GM19324 (cell line): ENCODE results near the gene ANKRD26.
"Not testable (repeated sequence)": the region's sequence is repeated elsewhere in the genome, so short reads cannot be mapped to it uniquely, and the experiment has no call there.

Experiments
- ATAC-seq: cut with Tn5 transposase; IDR thresholded peaks from one replicate; pipeline ENCODE4 v1.9.1; 2021; ENCODE audit warnings: mild to moderate bottlenecking, moderate library complexity; ENCODE audit not compliant: unreplicated experiment, low FRiP score

Gene ANKRD26

DNA sequence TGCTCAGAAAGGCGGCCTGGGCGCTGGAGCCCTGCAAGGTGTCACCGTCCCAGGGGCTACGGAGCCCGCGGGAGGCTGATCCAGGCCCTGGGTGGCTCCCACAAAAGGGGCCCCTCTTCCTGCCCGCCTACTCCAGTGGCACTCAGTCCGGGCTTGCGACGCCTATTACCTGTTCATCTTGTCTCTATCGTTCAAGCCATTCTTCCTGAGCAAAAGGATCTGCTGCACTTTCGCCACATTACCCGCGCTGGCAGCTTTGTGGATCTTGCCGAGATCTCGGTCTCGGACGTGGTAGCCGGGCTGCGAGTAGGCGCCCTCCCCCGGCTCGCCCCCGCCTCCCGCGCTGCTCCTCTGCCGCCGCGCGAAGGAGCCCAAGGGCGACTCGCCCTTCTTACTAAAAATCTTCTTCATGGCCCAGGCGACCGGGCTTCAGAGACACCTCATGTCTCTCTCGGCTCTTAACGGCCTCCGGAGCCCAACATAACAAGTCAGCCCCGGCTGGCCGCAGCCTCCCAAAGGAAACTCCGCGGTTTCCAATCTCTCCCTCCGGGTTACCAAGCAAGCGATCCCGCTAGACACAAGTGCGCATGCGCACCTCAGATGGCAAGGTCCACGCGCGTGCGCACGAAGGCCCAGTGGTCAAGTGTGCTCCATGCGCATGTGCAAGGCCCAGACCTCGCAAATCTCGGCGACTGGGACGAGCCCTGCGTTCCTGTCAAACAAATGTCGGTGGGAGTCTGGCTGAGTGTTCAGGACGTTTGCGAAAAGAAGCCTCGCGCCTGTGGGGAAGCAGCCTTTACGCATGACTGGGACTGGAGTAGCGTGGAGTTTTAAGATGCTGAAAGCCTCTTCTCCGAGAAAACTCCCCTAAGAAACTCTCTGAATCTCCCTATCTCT, at the start of gene ANKRD26:
TSS of gene ANKRD26 (minus strand) at position 579 of the 897 bp plus-strand sequence. CDS start at position 411, 168 bp downstream.
- peak; percentile 89 for ATAC-seq

DNA sequence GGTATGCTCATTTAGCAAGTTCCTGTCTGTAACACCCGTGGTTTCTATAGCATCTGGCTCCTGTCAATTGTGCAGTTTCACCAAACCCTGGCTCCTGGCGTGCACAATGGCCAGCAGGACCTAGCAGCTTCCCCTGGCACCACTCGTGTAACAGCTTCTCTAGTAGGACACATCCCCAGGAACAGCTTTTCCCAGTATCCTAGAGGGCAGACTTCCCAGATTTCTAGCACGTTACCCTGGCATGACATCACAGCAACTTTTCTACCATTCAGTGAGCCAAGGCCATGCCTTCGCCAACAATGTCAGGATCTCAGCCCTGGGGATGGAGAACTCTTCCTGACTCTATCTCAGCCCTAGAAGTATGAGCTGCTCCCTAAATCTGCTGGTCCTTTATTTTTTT, 47.4 kb upstream of the ANKRD26 start:
- no peak for ATAC-seq

DNA sequence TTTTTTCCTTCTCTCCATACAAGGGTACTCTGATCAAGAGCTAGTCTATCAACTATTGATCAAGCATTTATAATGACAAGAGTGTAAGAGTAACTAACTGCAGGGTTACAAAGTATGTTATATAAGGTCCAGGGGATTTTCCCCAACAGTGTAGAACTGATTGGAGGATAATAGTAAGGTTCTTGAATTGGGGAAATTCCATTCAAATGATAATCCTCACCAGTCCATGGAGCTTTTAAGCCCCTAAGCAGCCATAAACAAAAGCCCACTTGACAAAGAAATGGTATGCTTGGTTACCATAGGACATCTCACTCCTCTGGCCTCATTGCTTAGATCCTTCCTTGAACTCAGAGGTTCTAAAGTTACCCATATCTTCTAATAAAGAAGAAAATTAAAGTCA, 45.6 kb upstream of the ANKRD26 start:
- ATAC-seq: no peak

DNA sequence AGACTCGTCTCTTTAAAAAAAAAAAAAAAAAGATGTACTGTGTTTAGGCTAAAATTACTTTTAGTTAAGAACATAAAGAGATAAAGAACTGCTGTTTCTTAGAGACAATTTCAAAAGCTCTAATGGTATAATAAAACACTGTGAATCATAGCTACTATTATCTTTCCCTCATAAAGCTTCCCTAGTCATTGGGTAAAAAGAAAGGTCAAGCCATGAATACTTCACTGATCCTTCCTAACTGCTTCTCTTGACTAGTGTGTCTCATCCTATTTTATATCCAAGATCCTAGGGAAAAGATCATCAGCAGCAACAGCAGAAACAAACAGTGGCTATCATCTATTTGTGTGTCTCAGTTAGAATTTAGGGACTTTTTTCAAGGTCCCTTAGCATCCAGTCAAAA, 43.4 kb upstream of the ANKRD26 start:
- no peak for ATAC-seq

DNA sequence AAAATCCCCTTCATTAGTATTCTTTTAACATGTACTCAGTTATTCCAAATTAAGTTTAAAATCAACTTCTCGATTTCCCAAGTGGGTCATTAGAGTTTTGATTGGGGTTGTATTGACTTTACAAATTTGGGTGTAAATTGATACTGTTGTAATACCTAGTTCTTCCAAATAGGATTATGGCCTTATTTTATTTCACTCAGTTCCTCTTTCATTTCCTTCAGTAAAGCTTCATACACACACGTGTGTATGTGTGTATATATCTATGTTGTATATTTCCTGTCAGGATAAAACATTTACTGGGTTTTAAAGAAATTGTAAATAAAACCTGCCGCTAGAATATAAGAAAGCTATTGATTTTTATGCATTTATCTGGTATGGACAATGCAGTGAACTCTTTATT, 38.0 kb upstream of the ANKRD26 start:
- no peak for ATAC-seq

DNA sequence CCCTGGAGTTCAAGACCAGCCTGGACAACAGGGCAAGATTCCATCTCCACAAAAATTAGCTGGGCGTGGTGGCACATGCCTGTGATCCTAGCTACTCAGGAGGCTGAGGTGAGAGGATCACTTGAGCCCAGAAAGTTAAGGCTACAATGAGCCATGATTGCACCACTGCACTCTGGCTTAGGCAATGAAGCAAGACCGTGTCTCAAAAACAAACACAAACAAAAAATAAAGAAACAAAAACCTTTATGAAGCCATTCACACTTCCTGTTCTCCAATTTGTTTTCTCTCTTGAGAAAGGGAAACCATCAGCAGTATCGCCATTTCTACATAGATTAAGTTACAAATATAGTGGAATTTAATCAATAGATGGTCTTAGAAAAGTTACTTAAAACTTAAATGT, 34.1 kb upstream of the ANKRD26 start:
- no peak for ATAC-seq

DNA sequence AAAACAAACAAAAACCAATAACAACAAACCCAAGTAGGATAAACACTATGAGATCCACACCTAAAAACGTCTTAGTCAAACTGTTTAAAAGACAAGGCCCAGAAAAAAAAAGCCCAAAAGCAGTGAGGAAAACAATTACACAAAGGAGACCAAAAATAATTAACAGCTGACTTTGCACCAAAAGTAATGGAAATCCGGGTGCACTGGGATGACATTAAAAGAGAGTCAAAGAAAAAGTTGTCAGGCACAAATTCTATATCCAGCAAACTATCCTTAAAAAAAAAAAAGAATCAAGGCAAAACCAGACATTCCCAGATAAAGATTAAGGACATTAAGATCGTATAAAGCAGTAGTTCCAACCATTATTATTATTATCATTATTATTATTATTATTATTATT, 7.9 kb upstream of the ANKRD26 start:
- ATAC-seq: no peak

DNA sequence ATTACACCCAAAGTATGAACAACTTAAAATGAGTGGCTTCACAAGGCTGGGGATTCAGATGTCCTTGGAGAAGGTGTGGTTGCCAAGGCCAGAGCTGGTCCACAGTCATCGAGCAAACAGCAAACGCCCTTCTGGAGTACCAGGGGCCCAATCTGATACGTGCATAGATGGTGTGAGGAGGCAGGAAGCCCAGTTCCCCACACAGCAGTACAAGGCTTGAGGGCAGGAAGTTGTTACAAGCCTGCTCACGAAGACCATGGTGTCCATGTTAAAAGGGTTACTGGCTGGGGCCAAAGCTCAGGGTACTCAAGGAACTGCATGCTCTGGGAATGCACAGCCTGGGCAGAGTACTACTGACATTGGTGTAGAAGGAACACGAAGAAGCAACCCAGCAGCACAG, 4.6 kb upstream of the ANKRD26 start:
- ATAC-seq: no peak

DNA sequence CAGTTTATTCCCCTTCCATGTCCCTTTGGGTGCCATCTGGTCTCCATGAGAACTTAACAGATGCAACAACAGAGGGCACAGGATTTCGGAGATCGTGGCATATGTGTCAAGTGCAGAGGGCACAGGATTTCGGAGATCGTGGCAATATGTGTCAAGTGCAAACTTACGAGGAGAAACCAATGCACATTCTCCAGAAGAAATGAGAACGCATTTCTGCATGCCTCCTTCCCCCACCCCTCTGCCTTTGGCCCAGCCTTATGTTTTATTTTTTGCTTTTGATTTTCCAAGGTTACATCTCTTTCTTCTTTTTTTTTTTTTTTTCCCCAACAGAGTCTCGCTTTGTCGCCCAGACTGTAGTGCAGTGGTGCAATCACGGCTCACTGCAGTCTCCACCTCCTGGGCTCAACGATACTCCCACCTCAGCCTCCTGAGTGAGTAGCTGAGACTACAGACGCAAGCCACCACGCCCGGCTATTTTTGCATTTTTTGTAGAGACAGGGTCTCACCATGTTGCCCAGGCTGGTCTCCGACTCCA, 586 bp upstream of the ANKRD26 start:
- ATAC-seq: no peak

DNA sequence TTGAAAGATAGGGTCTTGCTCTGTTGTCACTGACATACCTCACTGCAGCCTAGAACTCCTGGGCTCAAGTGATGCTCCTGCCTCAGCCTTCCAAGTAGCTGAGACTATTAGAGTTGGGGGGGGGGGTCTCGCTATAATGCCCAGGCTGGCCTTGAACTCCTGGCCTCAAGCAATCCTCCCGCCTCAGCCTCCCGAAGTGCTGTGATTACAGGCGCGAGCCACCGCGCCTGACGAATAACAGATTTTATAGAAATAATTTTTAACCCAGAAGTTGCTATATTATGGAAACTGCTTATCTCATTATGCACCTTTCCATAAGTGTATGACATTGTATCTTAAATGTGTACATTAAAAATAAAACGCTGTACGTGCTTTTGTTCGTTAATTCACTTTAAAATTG, 846 bp downstream of the ANKRD26 start:
- ATAC-seq: no peak

DNA sequence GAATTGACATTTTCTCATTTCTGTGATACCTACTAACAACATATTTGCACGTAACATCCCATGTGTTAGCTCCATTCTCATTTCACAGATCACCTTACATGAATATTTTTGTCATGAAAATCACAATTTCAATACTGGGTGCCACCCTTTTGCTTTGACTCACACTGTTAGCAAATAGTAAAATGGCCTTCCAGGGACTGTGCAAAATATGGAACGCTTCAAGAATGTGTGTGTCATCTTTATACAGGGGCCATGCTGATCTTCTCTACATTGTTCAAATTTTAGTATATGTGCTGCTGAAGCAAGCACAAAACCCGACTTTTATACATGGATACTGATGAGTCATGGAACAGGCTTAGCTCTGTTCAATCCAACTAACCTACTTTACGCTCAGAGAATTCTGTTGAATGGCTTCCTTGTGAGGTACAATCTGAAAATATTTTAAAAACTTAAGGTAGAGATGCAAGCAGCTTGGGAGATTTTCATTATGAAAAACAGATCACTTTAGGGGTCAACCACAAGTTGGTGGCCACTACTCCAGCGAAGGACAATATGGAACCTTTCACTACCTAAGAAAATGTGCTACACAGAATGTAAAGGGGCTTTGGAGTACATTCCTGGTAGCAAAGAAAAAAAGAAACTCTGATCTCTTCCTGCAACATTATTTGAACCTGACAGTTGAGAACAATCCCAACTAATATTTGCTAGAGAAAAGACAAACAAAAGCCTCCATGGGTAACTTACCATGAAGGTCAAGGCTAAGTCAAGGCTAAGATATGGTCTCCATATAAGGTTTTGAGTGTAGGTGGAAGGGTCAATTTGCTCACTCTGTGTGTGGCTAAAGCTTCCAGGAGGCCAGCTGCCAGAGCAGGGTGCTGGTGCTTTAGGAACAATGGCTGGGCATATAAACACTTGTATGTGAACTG, 11.9 kb downstream of the ANKRD26 start:
- ATAC-seq: no peak

DNA sequence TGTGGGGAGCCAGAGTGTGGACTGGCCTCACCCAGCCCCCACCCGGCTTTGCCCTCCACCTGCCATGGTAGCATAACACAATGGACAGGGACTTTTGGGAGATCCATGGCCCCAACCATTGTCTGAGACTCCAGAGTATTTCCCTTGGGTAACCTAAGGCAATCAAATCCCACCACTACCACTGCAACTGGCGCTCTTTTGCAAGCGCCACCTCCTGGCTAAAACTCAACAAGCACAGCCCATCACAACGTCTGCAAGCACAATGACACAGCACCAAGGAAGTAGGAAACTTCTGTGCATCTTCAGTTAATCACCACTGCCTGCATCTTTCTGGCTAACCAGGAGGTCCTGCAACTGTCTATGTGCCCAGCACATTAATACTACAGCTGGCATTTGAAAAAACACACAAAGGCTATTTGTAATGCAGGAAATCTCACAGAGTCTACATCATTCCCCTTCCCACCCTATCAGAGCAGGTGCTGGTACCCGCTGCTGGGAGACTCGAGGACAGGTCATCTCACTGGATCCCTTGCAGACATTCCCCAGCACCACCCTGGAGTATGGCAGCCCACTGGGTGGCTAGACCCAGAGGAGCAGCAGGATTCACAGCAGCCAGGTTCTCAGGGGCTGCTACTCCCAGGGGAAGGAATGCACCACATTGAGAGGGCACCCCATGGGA, 27.7 kb downstream of the ANKRD26 start:
- no peak for ATAC-seq

DNA sequence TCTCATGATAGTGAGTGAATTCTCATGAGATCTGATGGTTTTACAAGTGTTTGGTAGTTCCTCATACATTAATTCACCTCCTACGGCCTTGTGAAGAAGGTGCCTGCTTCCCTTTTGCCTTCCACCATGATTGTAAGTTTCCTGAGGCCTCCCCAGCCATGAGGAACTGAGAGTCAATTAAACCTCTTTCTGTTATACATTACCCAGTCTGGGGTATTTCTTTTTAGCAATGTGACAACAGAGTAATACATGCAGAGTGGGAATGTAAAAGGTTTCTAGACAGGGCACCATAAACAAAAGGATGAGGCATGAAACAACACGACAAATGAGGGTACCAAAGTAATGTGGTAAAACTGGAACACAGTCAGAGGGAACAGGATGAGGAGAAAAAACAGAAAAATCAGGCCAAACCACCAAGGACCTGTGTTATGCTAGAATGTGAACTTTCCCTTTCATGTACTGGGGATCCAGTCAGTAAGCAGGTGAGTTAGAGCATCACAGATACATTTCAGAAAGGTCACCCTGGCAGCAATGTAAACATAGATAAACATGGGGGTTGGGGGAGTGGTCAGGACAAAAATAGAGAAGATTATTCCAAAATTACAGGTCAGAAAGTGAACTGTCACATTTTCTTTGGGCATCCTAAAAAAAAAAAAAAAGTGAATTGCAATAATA, 31.9 kb downstream of the ANKRD26 start:
- ATAC-seq: no peak

DNA sequence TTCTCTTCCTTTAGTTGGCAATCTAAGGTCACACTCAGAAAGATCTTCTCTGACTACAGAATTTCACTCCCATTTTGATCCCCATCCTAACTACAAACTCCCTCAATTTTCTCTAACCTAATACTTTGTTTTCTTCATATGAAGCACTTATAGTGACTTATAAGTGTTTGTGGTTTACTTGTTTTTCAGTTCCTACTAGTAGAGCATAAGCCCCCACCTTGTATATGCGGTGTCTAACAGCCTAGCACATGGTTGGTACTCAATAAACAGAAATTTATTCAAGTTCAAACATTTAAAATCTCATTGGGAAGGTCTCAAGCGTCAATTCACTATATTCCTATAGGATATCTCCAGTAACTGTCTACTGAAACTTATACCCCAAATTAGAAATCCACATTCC, 35.2 kb downstream of the ANKRD26 start:
- no peak for ATAC-seq

DNA sequence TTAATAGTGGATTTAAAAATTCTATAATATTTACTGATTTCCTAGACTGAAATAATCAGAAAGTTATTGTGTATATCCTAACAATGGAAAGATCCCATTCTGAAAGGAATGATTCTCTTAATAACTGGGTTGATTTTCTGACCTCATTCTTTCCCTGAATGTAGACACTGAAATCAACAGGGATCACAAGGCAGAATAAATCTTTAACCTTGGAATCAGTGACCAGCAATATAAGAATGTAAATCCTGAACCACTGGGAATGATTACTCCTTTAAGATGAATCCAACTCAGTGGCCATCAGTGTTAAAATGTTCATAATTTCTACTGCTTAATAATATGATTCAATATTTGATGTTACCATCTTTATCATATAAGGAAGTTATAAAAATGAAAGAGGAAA, 47.6 kb downstream of the ANKRD26 start:
- ATAC-seq: no peak

DNA sequence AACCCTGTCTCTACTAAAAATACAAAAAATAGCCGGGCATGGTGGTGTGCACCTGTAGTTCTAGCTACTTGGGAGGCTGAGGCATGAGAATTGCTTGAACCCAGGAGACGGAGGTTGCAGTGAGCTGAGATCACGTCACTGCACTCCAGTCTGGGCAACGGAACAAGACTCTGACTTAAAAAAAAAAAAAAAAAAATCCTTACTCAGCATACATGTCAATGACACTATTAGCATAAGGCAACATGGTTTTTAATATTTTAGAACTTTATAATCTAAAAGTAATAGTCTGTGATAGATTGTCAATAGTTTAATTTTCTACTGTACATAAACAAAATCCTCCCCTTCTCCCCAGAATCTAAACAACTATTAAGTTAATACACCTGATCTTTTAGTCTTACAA, 55.0 kb downstream of the ANKRD26 start:
- ATAC-seq: not testable (repeated sequence)

DNA sequence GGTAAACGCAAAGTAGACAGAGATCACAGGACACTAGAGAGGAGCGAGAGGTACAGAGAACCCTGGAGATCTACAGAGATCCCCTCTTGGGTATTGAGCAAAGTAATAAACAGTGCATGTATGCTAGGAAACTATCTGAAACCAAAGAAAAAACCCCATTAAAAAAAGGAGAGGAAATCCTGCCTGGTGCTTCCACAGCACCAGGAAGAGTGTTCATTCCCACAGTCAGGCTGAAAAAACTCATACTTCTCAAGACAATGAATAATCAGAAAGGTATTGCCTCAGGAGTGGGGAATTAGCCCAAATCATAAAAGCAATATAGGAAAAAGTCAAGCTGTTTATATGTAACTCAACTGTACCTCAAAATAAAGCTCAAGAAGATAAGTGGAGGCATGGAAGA, 59.1 kb downstream of the ANKRD26 start:
- no peak for ATAC-seq

DNA sequence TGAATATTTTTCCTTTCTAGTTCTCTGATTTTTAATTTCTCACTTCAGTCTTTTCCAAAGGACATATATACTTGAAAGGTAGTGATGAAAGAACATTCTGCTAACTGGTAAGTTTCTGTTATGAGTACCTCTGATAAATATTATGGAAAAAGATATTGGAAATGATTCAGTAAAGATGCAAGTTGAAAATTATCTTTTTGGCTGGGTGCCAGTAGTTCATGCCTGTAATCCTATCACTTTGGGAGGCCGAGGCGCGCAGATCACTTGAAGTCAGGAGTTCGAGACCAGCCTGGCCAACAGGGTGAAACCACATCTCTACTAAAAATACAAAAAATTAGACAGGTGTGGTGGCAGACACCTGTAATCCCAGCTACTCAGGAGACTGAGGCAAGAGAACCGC, 62.1 kb downstream of the ANKRD26 start:
- no peak for ATAC-seq

DNA sequence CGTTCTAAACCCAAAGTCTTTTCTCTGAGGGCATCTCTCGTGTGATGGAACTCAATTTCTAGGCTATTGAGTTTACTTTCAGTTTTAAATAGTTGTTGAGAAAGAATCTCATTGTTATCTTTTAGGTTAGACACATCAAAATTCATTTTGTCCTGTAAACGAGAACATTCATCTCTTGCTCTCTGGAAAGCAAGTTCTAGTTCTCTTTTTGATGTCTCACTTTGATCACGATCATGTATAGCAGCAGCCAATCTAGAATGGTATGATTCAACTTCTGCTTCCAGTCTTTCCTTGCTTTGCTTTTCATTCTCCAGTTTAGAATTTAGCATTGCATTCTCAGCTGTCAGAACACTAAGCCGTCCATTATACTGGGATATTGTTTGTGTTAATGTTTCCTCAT, 65.1 kb downstream of the ANKRD26 start:
- ATAC-seq: no peak

DNA sequence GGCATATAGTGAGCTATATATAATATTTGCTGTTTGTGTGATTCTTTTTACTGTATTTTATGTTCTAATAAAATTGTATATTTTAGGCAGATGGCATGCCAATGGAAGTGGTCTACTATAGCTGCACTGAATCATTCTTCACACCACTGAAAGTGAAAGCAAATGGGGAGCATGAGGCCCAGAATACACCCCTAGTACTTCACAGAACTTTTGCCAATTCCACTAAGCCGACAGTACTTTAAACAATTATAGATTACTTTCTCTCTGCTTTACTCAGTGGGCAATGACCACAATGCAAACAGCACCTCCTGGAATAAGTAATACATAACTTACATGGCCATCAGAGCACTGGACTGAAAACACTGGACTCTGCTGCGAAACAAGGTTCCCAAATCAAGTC, 70.2 kb downstream of the ANKRD26 start:
- ATAC-seq: no peak
